HEK293 (cell line): ENCODE data around the gene GAST.

Source experiments
- CTCF ChIP-seq: fragments of 450-650 bp; formaldehyde crosslinking; IDR thresholded peaks from 2 replicates; pipeline ENCODE4 v1.5.1; 2016; ENCODE audit warnings: missing biosample characterization, missing genetic modification characterization
- KLF16 ChIP-seq: fragments of 450-650 bp; formaldehyde crosslinking; IDR thresholded peaks from 2 replicates; pipeline ENCODE4 v1.5.1; 2017; ENCODE audit warnings: missing biosample characterization, missing genetic modification characterization
- REPIN1 ChIP-seq: fragments of 450-650 bp; formaldehyde crosslinking; IDR thresholded peaks from 2 replicates; pipeline ENCODE4 v1.5.1; 2017; ENCODE audit warnings: missing biosample characterization, missing genetic modification characterization, low read depth
- ZNF580 ChIP-seq: fragments of 450-650 bp; formaldehyde crosslinking; IDR thresholded peaks from 2 replicates; pipeline ENCODE4 v1.5.1; 2016; ENCODE audit warnings: missing biosample characterization, missing genetic modification characterization

GRCh38 chr17:41664172-41664457 is 48.0 kb upstream of the GAST start:
- TF ChIP-seq CTCF (tag by site-specific recombination): no peak
- no peak for TF ChIP-seq REPIN1 (tag by site-specific recombination)
- TF ChIP-seq ZNF580: no peak
- TF ChIP-seq KLF16: no peak
